SK-N-SH (cell line): ENCODE data around the gene LILRB3. TPM values are rescaled to one million over a fixed set of nuclear protein-coding genes. Genes with fewer than 3 reads are reported as not detected.
"Not testable (repeated sequence)": the region's sequence is repeated elsewhere in the genome, so short reads cannot be mapped to it uniquely, and the experiment has no call there.

ENCODE experiments used
- CTCF ChIA-PET: fragments of 300-600, 350-600 bp; formaldehyde crosslinking; extraction: SDS; loops from one replicate; lab custom pipeline; 2021; lab: Yijun Ruan, JAX
- POLR2A ChIA-PET: fragments of 350-600 bp; sonication (Branson Sonifier 250); formaldehyde crosslinking; extraction: SDS; loops from one replicate; lab custom pipeline; 2020; ENCODE audit warnings: antibody characterized with exemption, inconsistent platforms; lab: Yijun Ruan, JAX
- DNase-seq: peaks from one replicate; pipeline ENCODE4 v3.0.0; 2012
- H2AFZ ChIP-seq: fragments of 200-600 bp; sonication (generic); 2 replicates; pipeline ENCODE4 v1.8.1; 2016; ENCODE audit warnings: antibody characterized with exemption, mild to moderate bottlenecking, low read depth
- H3F3A ChIP-seq: fragments of 200-600 bp; sonication (generic); replicated peaks from 2 replicates; pipeline ENCODE3; 2016; ENCODE audit warnings: antibody characterized with exemption, mild to moderate bottlenecking; ENCODE audit not compliant: insufficient read depth
- H3K27ac ChIP-seq, 2 experiments: fragments of 200-500 bp in 1 of 2; fragments of 200-600 bp in 1 of 2; sonication (Bioruptor generic) in 1 of 2; sonication (generic), shearing (Covaris generic) in 1 of 2; 2 replicates each; pipeline versions ENCODE4 v1.5.1 to v1.6.1; 2014 to 2016; ENCODE audit warnings: low read depth in 2 of 2, inconsistent platforms in 1 of 2, low read length in 1 of 2, mild to moderate bottlenecking in 1 of 2, mixed read lengths in 1 of 2
- H3K27me3 ChIP-seq: fragments of 200-600 bp; sonication (generic), shearing (Covaris generic); 2 replicates; pipeline ENCODE4 v1.6.1; 2016; ENCODE audit warnings: mixed run types; ENCODE audit not compliant: insufficient read depth
- H3K36me3 ChIP-seq, 2 experiments: fragments of 200-500 bp in 1 of 2; fragments of 200-600 bp in 1 of 2; sonication (Bioruptor generic) in 1 of 2; sonication (generic) in 1 of 2; replicated peaks in 1 of 2; 2 replicates each; pipeline versions ENCODE3 to v1.5.1; 2014 to 2016; ENCODE audit warnings: low read length in 1 of 2, mild to moderate bottlenecking in 1 of 2; ENCODE audit not compliant: insufficient read depth in 2 of 2, control insufficient read depth in 1 of 2
- H3K4me1 ChIP-seq, 2 experiments: fragments of 200-500 bp in 1 of 2; fragments of 200-600 bp in 1 of 2; sonication (Bioruptor generic) in 1 of 2; sonication (generic), shearing (Covaris generic) in 1 of 2; 2 replicates each; pipeline versions ENCODE4 v1.5.1 to v1.6.1; 2014 to 2016; ENCODE audit warnings: low read depth in 1 of 2, low read length in 1 of 2, mixed run types in 1 of 2; ENCODE audit not compliant: insufficient read depth in 2 of 2, control insufficient read depth in 1 of 2
- H3K4me2 ChIP-seq: fragments of 200-600 bp; sonication (generic), shearing (Covaris generic); 2 replicates; pipeline ENCODE4 v1.6.1; 2017; ENCODE audit warnings: mixed run types
- H3K4me3 ChIP-seq, 2 experiments: fragments of 200-500 bp in 1 of 2; fragments of 200-600 bp in 1 of 2; sonication (Bioruptor generic) in 1 of 2; sonication (generic), shearing (Covaris generic) in 1 of 2; 2 replicates each; pipeline versions ENCODE4 v1.5.1 to v1.8.1; 2014 to 2016; ENCODE audit warnings: low read depth in 2 of 2, inconsistent platforms in 1 of 2, low read length in 1 of 2, mild to moderate bottlenecking in 1 of 2, mixed read lengths in 1 of 2, moderate library complexity in 1 of 2
- H3K79me2 ChIP-seq: fragments of 200-600 bp; sonication (generic); 2 replicates; pipeline ENCODE4 v1.8.1; 2017; ENCODE audit warnings: mild to moderate bottlenecking; ENCODE audit not compliant: insufficient read depth
- H3K9ac ChIP-seq: fragments of 200-600 bp; sonication (generic); 2 replicates; pipeline ENCODE4 v1.6.1; 2017; ENCODE audit warnings: mixed run types
- H3K9me2 ChIP-seq: fragments of 200-600 bp; sonication (generic); 2 replicates; pipeline ENCODE4 v1.6.1; 2017; ENCODE audit warnings: mixed run types
- H3K9me3 ChIP-seq: fragments of 200-600 bp; sonication (generic); 2 replicates; pipeline ENCODE4 v1.6.1; 2017; ENCODE audit warnings: mixed run types, mild to moderate bottlenecking, moderate library complexity
- H4K20me1 ChIP-seq: fragments of 200-600 bp; sonication (generic); 2 replicates; pipeline ENCODE4 v1.6.1; 2017; ENCODE audit warnings: mild to moderate bottlenecking, mixed run types; ENCODE audit not compliant: insufficient read depth
- EP300 ChIP-seq, 2 experiments: IDR thresholded peaks; 2 replicates each; pipeline versions ENCODE4 v1.4.0 to v1.6.1; 2012; ENCODE audit warnings: borderline replicate concordance in 1 of 2, low read depth in 1 of 2, low read length in 1 of 2
- EZH2phosphoT487 ChIP-seq: fragments of 200-600 bp; sonication (generic); IDR thresholded peaks from 2 replicates; pipeline ENCODE4 v1.6.1; 2017; ENCODE audit warnings: low read depth, mixed run types, mild to moderate bottlenecking, antibody characterized with exemption, moderate library complexity, borderline replicate concordance
- FOXJ3 ChIP-seq: sonication (generic); formaldehyde crosslinking; IDR thresholded peaks from 2 replicates; pipeline ENCODE4 v1.5.1; 2020; ENCODE audit warnings: mild to moderate bottlenecking, missing genetic modification reagents
- GABPA ChIP-seq: IDR thresholded peaks from 2 replicates; pipeline ENCODE4 v1.4.0; 2012; ENCODE audit warnings: low read depth, mild to moderate bottlenecking
- MAX ChIP-seq: IDR thresholded peaks from 2 replicates; pipeline ENCODE4 v1.4.0; 2012; ENCODE audit warnings: low read depth
- MXI1 ChIP-seq: IDR thresholded peaks from 2 replicates; pipeline ENCODE4 v1.6.1; 2012; ENCODE audit warnings: mild to moderate bottlenecking, low read depth, low read length, improper control_type of control experiment
- SIN3A ChIP-seq: IDR thresholded peaks from 2 replicates; pipeline ENCODE4 v1.6.1; 2012; ENCODE audit warnings: low read depth, mild to moderate bottlenecking, low read length, moderate library complexity, borderline replicate concordance
- TAF1 ChIP-seq: IDR thresholded peaks from 2 replicates; pipeline ENCODE4 v1.6.1; 2012; ENCODE audit warnings: low read depth, mild to moderate bottlenecking, low read length, moderate library complexity, borderline replicate concordance
- TCF12 ChIP-seq: IDR thresholded peaks from 2 replicates; pipeline ENCODE4 v1.4.0; 2012
- USF1 ChIP-seq: IDR thresholded peaks from 2 replicates; pipeline ENCODE4 v1.4.0; 2012; ENCODE audit warnings: low read depth, borderline replicate concordance
- USF2 ChIP-seq: fragments of 150-350 bp; IDR thresholded peaks from 2 replicates; pipeline ENCODE4 v1.6.1; 2017; ENCODE audit warnings: antibody characterized with exemption, low read length, low read depth, borderline replicate concordance
- ZBTB33 ChIP-seq: IDR thresholded peaks from 2 replicates; pipeline ENCODE4 v1.4.0; 2012; ENCODE audit warnings: low read depth, borderline replicate concordance
- WGBS: methylation state at CpG from one replicate; pipeline ENCODE4 v1.1.6; 2017; ENCODE audit warnings: low lambda C conversion rate; 5-methylcytosine and 5-hydroxymethylcytosine counted together
- polyA plus RNA-seq, 3 experiments: library from polyadenylated mRNA; depleted of rRNA; stranded (reverse); fragments of >200 nt; gene quantifications; 2 replicates each; pipeline ENCODE4 v1.2.3, GENCODE V29; 2012
- TF ChIP-seq, protein P1 (sequence below): fragments of 200-600 bp; sonication (generic); IDR thresholded peaks from 2 replicates; pipeline ENCODE4 v1.6.1; 2017; ENCODE audit warnings: antibody characterized with exemption, mild to moderate bottlenecking, moderate library complexity

The LILRB3 gene
- polyA plus RNA-seq, 1 of the 3 experiments (the other 2 are of a cell fraction): not detected

DNA sequence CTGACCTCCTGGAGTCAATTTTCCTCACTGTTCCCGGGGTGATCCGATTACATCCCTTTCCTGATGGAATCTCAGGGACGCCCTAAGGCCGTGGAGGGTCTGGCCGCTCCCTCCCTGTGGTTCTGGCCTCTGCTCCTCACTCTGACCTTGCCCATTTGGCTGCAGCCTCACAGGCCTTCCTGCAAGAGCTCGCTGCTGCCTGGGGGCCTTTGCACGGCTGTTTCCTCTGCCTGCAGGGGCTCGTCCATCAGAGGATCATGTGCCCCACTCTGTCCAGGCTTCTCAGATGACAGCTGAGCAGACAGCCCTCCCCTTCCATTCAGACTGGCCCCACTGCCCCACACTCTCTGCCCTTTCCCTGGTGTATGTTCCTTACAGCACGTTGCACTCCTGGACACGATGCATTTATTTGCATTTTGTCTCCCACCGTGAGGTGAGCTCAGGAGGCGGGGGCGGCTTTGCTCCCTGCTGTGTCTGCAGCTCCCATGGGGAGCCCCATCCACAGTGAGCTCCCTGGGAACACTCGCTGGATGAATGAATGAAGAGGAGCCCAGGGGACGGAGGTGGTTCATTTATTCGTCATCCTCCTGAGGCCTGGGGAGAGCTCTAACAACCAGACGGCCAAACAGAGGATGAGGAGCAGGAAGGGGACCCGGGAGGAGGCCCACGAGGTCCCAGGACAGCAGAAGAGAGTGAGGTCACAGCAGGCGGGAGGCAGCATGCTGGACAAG, 5.1 kb downstream of the LILRB3 start:
- H3F3A ChIP-seq, DNase-seq, H3K4me2 ChIP-seq, H3K27me3 ChIP-seq, POLR2A ChIA-PET, H3K27ac ChIP-seq, H3K9ac ChIP-seq, H3K4me3 ChIP-seq, H3K79me2 ChIP-seq, H3K9me2 ChIP-seq, H4K20me1 ChIP-seq, H3K36me3 ChIP-seq, H3K9me3 ChIP-seq, CTCF ChIA-PET, H2AFZ ChIP-seq, H3K4me1 ChIP-seq: not testable (repeated sequence)
- WGBS: 58% methylated on average over 16 of the region's 20 CpGs

DNA sequence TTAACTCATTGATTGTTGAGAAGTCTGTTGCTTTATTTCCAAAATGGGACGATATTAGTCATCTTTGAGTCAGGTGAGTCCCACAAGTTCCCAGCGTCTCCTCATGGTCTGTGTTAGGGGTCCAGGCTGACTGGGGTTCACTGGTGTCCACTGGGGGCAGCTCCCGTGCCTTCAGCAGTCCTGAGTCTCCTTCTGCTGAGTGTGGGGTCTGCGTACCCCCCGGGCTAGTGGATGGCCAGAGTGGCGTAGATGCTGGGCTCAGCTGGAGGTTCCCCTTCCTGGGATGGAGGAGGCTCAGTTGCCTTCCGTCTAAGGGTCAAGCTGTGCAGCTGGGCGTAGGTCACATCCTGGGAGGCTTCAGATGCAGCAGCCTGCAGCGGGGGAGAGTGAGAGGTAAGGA, 5.9 kb downstream of the LILRB3 start:
- Histone ChIP-seq H3K36me3 (no peaks in the 10 kb centered on the region), H3K27me3 (no peaks in the 10 kb centered on the region), H3F3A (no peaks in the 10 kb centered on the region), H3K9ac (no peak overlapping the region), H3K9me2 (no peaks in the 10 kb centered on the region), H4K20me1 (no peaks in the 10 kb centered on the region), H2AFZ (no peak overlapping the region), H3K4me1 (peaks cover 0 to 3% of the 10 kb centered on the region in 2 experiments; a peak in 1 of 4 replicates), H3K27ac (no peak overlapping the region), H3K4me3 (no peak overlapping the region), H3K79me2 (no peaks in the 10 kb centered on the region), H3K4me2 (no peak overlapping the region), H3K9me3 (no peaks in the 10 kb centered on the region)
- no peak for DNase-seq
- 80% methylated on average over 9 of the region's 9 CpGs for WGBS
- POLR2A ChIA-PET: interaction anchor here (0.6 kb wide), 1 partner anchor 887 kb away, joined by 3 read pairs; no protein-coding TSS in a partner anchor
- no peak for TF ChIP-seq ZBTB33
- TF ChIP-seq USF1: no peak
- TF ChIP-seq MAX: no peak
- TF ChIP-seq, protein P1, sequence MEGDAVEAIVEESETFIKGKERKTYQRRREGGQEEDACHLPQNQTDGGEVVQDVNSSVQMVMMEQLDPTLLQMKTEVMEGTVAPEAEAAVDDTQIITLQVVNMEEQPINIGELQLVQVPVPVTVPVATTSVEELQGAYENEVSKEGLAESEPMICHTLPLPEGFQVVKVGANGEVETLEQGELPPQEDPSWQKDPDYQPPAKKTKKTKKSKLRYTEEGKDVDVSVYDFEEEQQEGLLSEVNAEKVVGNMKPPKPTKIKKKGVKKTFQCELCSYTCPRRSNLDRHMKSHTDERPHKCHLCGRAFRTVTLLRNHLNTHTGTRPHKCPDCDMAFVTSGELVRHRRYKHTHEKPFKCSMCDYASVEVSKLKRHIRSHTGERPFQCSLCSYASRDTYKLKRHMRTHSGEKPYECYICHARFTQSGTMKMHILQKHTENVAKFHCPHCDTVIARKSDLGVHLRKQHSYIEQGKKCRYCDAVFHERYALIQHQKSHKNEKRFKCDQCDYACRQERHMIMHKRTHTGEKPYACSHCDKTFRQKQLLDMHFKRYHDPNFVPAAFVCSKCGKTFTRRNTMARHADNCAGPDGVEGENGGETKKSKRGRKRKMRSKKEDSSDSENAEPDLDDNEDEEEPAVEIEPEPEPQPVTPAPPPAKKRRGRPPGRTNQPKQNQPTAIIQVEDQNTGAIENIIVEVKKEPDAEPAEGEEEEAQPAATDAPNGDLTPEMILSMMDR: no peak
- TF ChIP-seq TCF12: no peak
- no peak for TF ChIP-seq EZH2phosphoT487
- TF ChIP-seq TAF1: no peak
- no peak for TF ChIP-seq EP300 (IDR thresholded peaks at IDR 0.05; ENCODE audit: borderline replicate concordance in 1 of 2, low read depth in 1 of 2, low read length in 1 of 2)
- no peak for TF ChIP-seq GABPA
- no peak for TF ChIP-seq USF2
- no peak for TF ChIP-seq SIN3A
- TF ChIP-seq FOXJ3 (CRISPR knock-in tag): no peak
- TF ChIP-seq MXI1: no peak
- CTCF ChIA-PET: no interaction called here

GRCh38 chr19:54214734-54215133, 8.1 kb downstream of the LILRB3 start:
- DNase-seq, H3K27me3 ChIP-seq, H3K4me2 ChIP-seq, POLR2A ChIA-PET, H3K9me3 ChIP-seq, H2AFZ ChIP-seq, H3K4me3 ChIP-seq, H3K27ac ChIP-seq, H3K36me3 ChIP-seq, H3K9me2 ChIP-seq, H3K9ac ChIP-seq, CTCF ChIA-PET, H3F3A ChIP-seq: not testable (repeated sequence)
- peaks cover 18% of the 10 kb centered on the region for H4K20me1 ChIP-seq
- WGBS: 95% methylated on average over 12 of the region's 19 CpGs
- peaks cover 15% of the 10 kb centered on the region; the same call in 1 of the 2 replicates for H3K79me2 ChIP-seq
- H3K4me1 ChIP-seq: peaks cover 4 to 17% of the 10 kb centered on the region in 2 experiments; a peak in 2 of 4 replicates
